GM06990 (cell line): ENCODE measurements around the gene CYP39A1.

Source experiments
- DNase-seq: peaks from one replicate; pipeline ENCODE4 v3.0.0-alpha.2; 2011; ENCODE audit not compliant: insufficient read length; ENCODE audit errors: extremely low read depth
- H3K27me3 ChIP-seq: replicated peaks from 2 replicates; pipeline ENCODE4 v1.6.0; 2011; ENCODE audit warnings: low read length; ENCODE audit not compliant: control insufficient read depth, insufficient read depth
- H3K36me3 ChIP-seq: 2 replicates; pipeline ENCODE4 v1.5.1; 2011; ENCODE audit warnings: low read length; ENCODE audit not compliant: control insufficient read depth, insufficient read depth
- H3K4me3 ChIP-seq: replicated peaks from 2 replicates; pipeline ENCODE4 v1.5.1; 2011; ENCODE audit warnings: low read depth, mild to moderate bottlenecking, control low read depth, low read length
- TF ChIP-seq, protein P1 (sequence below): IDR thresholded peaks from 2 replicates; pipeline ENCODE4 v1.5.1; 2011; ENCODE audit warnings: low read length, control low read depth, mild to moderate bottlenecking, inconsistent platforms; ENCODE audit not compliant: insufficient read depth, poor library complexity, severe bottlenecking

CYP39A1 gene

DNA sequence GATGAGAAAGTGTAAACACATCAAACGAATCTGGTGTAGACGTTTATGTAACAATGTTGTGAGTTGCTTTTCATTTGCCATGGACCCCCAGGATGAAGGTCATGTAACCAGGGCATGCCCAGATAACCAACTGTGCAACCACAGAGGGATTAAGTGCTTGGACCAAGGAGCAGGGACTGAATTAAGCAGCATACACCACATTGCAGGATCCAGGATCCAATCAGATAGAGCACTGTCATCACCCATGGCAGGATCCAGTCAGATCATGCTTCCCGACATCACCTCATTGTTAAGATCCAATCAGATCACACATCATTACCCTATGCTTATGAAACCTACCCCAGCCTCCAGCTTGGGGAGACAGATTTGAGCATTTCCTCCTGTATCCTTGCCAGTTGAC lies 87.1 kb downstream of the CYP39A1 start:
- TF ChIP-seq, protein P1, sequence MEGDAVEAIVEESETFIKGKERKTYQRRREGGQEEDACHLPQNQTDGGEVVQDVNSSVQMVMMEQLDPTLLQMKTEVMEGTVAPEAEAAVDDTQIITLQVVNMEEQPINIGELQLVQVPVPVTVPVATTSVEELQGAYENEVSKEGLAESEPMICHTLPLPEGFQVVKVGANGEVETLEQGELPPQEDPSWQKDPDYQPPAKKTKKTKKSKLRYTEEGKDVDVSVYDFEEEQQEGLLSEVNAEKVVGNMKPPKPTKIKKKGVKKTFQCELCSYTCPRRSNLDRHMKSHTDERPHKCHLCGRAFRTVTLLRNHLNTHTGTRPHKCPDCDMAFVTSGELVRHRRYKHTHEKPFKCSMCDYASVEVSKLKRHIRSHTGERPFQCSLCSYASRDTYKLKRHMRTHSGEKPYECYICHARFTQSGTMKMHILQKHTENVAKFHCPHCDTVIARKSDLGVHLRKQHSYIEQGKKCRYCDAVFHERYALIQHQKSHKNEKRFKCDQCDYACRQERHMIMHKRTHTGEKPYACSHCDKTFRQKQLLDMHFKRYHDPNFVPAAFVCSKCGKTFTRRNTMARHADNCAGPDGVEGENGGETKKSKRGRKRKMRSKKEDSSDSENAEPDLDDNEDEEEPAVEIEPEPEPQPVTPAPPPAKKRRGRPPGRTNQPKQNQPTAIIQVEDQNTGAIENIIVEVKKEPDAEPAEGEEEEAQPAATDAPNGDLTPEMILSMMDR: no peak

DNA sequence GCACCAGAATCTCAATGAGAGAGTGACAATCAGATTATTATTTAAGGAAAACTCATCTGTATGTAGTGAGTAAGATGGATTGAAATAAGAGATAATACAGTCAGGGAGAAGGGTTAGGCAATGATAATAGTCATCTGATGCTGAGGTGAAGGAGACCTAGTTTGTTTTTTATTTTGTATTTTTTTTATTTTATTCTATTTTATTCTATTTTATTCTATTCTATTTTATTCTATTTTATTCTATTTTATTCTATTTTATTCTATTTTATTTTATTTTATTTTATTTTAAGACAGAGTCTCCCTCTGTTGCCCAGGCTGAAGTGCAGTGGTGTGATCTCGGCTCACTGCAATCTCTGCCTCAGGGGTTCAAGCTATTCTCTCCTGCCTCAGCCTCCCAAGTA lies 88.7 kb downstream of the CYP39A1 start:
- no peaks in the 10 kb centered on the region for H3K36me3 ChIP-seq
- no peaks in the 10 kb centered on the region for H3K27me3 ChIP-seq
- TF ChIP-seq, protein P1: no peak
- DNase-seq: no peak
- H3K4me3 ChIP-seq: no peak overlapping the region

More for the DNA sequence above, 87.1 kb downstream of the CYP39A1 start:
- Histone ChIP-seq H3K27me3 (no peaks in the 10 kb centered on the region), H3K4me3 (no peak overlapping the region), H3K36me3 (no peaks in the 10 kb centered on the region)
- no peak for DNase-seq

DNA sequence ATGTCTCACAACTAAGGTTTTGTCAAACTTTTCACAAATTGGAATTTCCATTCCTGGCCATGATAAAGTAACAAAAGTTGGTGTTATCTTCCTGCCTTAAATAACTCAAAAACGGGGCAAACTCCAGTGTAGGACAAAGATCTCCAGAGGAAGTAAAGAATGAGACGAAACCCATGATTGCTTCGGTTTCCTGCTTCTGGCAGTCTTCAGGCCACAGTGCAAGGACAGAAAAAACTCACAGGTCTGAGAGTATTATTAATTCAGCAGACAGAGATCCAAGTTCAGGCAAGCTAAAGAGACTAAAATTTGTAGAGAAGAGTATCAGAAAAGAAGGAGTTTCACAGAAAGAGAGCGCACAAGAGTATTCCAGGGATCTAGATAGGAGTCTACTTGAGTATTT lies 96.6 kb downstream of the CYP39A1 start:
- TF ChIP-seq, protein P1: no peak
- Histone ChIP-seq H3K36me3 (no peaks in the 10 kb centered on the region), H3K4me3 (no peak overlapping the region), H3K27me3 (no peaks in the 10 kb centered on the region)
- DNase-seq: no peak

DNA sequence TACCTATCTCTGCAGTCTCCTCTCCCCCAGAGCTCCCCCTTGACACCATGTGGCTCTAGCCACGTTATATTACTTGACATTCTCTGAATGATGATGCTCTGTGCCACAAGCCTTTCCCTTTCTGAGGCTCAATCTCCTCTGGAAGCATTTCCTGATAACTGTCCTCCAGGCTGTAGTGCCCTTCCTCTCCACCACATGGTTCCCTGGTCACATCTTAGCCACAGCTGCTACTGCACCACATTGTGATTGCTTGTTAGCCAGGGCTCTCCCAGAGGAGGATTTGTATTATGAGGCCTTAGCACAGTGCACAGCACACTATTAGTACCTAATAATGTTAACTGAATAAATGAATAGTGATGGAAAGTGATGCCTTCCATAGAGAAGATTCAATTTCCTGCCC lies 97.5 kb downstream of the CYP39A1 start:
- H3K36me3 ChIP-seq: no peaks in the 10 kb centered on the region
- DNase-seq: no peak
- TF ChIP-seq, protein P1: no peak
- no peaks in the 10 kb centered on the region for H3K27me3 ChIP-seq
- no peak overlapping the region for H3K4me3 ChIP-seq

DNA sequence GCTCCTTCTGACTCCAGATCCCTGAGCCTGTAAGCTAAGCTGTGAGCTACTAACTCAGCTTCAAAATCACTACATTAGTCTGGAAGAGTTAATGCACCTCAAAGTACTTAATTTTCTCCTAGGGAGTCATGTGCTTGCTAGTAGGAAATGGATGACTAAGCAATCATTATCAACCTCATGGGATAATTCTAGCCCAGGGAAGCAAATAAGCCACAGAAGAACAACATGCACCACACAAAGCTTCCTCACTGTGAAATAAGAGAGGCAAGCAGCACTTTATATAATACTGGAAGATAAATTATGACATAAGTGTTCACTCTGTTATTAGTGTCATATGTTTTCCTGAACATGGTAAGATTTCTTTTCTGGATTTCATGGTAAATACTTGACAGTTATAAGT lies 103.5 kb downstream of the CYP39A1 start:
- TF ChIP-seq, protein P1: no peak
- no peak overlapping the region for H3K4me3 ChIP-seq
- no peak for DNase-seq

DNA sequence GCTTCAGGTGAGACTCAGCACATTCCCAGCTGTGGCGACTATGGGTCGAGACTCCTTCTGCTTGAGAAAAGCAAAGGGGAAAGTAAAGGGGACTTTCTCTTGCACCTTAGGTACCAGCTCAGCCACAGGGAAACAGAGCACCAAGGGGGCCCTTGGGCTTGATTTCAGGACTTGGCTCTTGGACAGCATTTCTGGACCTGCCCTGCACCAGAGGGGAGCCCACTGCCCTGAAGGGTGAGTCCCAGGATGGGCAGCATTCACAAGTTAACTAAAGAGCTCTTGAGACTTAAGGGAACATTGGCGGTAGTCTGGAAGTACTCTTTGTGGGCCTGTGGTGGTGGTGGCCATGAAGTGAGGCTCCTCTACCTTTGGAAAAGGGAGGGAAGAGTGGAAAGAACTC lies 111.1 kb downstream of the CYP39A1 start:
- H3K4me3 ChIP-seq: no peak overlapping the region
- no peaks in the 10 kb centered on the region for H3K27me3 ChIP-seq
- no peaks in the 10 kb centered on the region for H3K36me3 ChIP-seq
- DNase-seq: no peak
- TF ChIP-seq, protein P1: no peak

More for the DNA sequence above, 103.5 kb downstream of the CYP39A1 start:
- Histone ChIP-seq H3K27me3 (no peaks in the 10 kb centered on the region), H3K36me3 (no peaks in the 10 kb centered on the region)
